Measurements from ENCODE around the gene IPCEF1. TPM values are rescaled to one million over a fixed set of nuclear protein-coding genes. Genes with fewer than 3 reads are reported as not detected.
"Not testable (repeated sequence)": the region's sequence is repeated elsewhere in the genome, so short reads cannot be mapped to it uniquely, and the experiment has no call there.

IPCEF1 gene
- polyA plus RNA-seq, 2 donors, result 0.35 to 0.65 TPM

DNA sequence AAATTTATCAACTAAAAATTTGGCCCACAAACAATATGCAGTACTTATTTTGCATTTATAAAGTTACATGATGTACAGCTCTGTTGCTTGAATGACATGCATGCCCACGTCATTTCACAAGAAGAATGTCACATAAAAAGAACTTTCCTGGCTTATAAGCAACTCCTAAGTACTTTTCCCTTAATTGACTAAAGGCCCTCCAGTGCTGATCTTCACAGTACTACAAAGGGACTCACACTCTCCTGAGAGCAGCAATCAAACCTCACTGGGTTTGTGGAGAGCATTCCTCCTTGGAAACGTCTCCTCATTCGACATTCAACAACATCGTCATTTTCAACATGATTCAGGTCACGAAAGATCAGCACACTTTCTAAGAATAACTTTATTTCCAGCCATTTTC lies 111.1 kb downstream of the IPCEF1 start:
- H3K9me3 ChIP-seq (ENCODE audit: control insufficient read depth in 2 of 2, insufficient read depth in 1 of 2, low read depth in 1 of 2, low read length in 1 of 2), result no peaks in the 10 kb centered on the region
- 42 to 57% methylated on average over 5 of the region's 5 CpGs for WGBS, 2 donors
- no peaks in the 10 kb centered on the region for H3K4me1 ChIP-seq (ENCODE audit: control insufficient read depth in 2 of 2, insufficient read depth in 2 of 2, low read length in 1 of 2)
- H3K36me3 ChIP-seq (ENCODE audit: control insufficient read depth in 2 of 2, insufficient read depth in 2 of 2, low read length in 1 of 2), result no peaks in the 10 kb centered on the region
- H3K27me3 ChIP-seq (ENCODE audit: control insufficient read depth in 1 of 2, insufficient read depth in 2 of 2, low read length in 2 of 2), result no peaks in the 10 kb centered on the region
- peak overlapping the region in 1 of 2 donors; percentile 11 for H3K27ac ChIP-seq (ENCODE audit: low read depth in 2 of 2, low read length in 1 of 2)
- H3K4me3 ChIP-seq (ENCODE audit: low read depth in 1 of 2, low read length in 2 of 2), result peak overlapping the region in 1 of 2 donors; percentile 52

DNA sequence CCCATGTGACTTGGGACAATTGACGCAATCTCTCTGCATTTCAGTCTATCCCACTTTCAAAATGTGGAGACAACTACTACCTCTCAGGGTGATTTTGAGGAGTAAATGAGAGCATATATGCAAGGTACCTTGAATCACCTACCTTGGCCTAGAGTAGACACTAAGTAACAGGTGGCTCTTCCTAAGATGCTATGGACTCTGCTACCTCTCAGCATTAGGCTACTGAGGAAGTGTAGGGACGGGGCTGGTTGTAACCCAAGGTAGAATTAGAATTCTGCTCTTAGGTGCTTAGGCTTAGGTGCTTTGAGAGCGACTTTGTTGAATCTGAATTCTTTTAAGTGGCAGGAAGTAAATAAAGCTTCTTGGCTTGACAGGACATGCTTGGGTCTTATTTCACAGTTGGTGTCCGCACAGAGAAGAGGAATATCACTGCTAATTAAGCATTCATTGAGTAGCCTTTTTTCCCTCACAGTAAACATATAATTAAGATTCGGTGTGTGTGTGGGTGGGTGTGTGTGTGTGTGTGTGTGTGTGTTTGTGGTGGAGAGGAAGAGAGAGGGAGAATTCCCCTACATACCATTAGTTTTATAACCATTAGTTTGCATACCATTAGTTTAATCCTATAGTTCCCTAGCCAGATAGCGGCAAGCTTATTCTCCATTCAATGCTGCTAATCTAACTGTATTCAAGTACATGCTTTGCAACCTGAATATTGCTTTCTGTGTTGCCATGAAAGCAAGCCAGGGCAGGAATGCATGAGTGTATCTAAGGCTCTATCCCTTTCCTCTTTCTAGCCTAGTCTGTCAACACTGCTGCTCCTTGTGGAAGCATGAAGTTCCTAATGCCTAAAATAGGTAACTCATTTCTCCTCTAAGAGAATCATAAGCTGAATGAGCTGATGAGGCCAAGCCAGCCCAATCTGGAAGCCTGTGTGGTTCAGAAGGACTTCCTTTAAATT lies 112.5 kb downstream of the IPCEF1 start:
- H3K9me3 ChIP-seq (ENCODE audit: control insufficient read depth in 2 of 2, insufficient read depth in 1 of 2, low read depth in 1 of 2, low read length in 1 of 2), result no peaks in the 10 kb centered on the region
- WGBS, 2 donors, result 46 to 56% methylated on average over 6 of the region's 6 CpGs
- H3K27me3 ChIP-seq (ENCODE audit: control insufficient read depth in 1 of 2, insufficient read depth in 2 of 2, low read length in 2 of 2), result no peaks in the 10 kb centered on the region
- peak overlapping the region; percentile 36 to 68 for H3K27ac ChIP-seq (ENCODE audit: low read depth in 2 of 2, low read length in 1 of 2)
- H3K4me3 ChIP-seq (ENCODE audit: low read depth in 1 of 2, low read length in 2 of 2), result no peak overlapping the region
- H3K36me3 ChIP-seq (ENCODE audit: control insufficient read depth in 2 of 2, insufficient read depth in 2 of 2, low read length in 1 of 2), result no peaks in the 10 kb centered on the region
- no peaks in the 10 kb centered on the region for H3K4me1 ChIP-seq (ENCODE audit: control insufficient read depth in 2 of 2, insufficient read depth in 2 of 2, low read length in 1 of 2)

DNA sequence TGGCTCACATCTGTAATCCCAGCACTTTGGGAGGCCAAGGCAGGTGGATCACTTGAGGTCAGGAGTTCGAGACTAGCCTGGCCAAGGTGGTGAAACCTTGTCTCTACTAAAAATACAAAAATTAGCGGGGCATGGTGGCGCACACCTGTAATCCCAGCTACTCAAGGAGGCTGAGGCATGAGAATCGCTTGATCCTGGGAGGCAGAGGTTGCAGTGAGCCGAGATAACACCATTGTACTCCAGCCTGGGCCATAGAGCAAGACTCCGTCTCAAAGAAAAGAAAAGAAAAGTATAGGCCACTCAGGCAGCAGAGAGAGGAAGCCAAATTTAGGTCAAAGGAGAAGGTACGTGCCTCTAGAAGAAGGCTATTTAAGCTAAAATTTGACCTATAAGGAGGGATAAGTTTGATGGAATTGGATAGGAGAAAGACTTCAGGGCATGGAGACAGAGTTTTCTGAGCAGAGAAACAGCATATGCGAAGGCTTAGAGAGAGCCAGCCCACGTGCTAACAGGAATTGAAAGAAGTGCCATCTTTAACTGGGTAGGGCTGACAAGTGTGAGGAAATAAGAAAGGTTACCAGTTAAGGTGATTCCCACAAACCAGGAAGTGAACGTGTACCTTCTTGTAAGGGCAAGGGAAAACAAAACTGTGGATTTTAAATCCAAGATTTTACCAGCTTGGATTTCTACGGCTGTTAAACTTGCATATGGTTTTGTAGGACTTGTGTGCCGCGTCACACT lies 113.8 kb downstream of the IPCEF1 start:
- 81 to 83% methylated on average over 13 of the region's 13 CpGs for WGBS, 2 donors
- H3K4me1 ChIP-seq (ENCODE audit: control insufficient read depth in 2 of 2, insufficient read depth in 2 of 2, low read length in 1 of 2), result no peaks in the 10 kb centered on the region

DNA sequence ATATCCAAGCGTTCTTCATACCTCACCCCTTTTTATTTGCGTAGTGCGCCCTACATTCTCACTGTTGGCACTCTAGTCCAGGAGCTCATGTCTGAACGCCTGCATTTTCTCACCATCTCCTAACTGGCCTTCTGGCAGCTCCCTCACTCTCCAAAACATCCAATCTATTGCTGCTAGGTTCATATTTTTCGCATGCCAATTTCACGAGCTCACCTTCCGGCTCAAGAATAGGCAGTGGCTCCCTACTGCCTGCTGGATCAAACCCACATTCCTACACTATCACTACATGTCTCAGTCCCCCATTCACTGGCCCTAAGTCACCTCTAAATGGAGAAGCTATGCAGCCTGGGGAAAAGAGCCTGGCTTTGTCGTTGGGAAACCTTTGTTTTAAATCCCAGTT lies 115.0 kb downstream of the IPCEF1 start:
- Histone ChIP-seq H3K36me3 (ENCODE audit: control insufficient read depth in 2 of 2, insufficient read depth in 2 of 2, low read length in 1 of 2) (no peaks in the 10 kb centered on the region), H3K27me3 (ENCODE audit: control insufficient read depth in 1 of 2, insufficient read depth in 2 of 2, low read length in 2 of 2) (no peaks in the 10 kb centered on the region), H3K9me3 (ENCODE audit: control insufficient read depth in 2 of 2, insufficient read depth in 1 of 2, low read depth in 1 of 2, low read length in 1 of 2) (no peaks in the 10 kb centered on the region), H3K27ac (ENCODE audit: low read depth in 2 of 2, low read length in 1 of 2) (no peak overlapping the region), H3K4me3 (ENCODE audit: low read depth in 1 of 2, low read length in 2 of 2) (no peak overlapping the region), H3K4me1 (ENCODE audit: control insufficient read depth in 2 of 2, insufficient read depth in 2 of 2, low read length in 1 of 2) (no peaks in the 10 kb centered on the region)
- 92 to 93% methylated on average over 8 of the region's 8 CpGs for WGBS, 2 donors

More for the DNA sequence above, 113.8 kb downstream of the IPCEF1 start:
- Histone ChIP-seq H3K9me3 (ENCODE audit: control insufficient read depth in 2 of 2, insufficient read depth in 1 of 2, low read depth in 1 of 2, low read length in 1 of 2) (no peaks in the 10 kb centered on the region), H3K36me3 (ENCODE audit: control insufficient read depth in 2 of 2, insufficient read depth in 2 of 2, low read length in 1 of 2) (no peaks in the 10 kb centered on the region), H3K27me3 (ENCODE audit: control insufficient read depth in 1 of 2, insufficient read depth in 2 of 2, low read length in 2 of 2) (no peaks in the 10 kb centered on the region), H3K27ac (ENCODE audit: low read depth in 2 of 2, low read length in 1 of 2) (no peak overlapping the region), H3K4me3 (ENCODE audit: low read depth in 1 of 2, low read length in 2 of 2) (no peak overlapping the region)

DNA sequence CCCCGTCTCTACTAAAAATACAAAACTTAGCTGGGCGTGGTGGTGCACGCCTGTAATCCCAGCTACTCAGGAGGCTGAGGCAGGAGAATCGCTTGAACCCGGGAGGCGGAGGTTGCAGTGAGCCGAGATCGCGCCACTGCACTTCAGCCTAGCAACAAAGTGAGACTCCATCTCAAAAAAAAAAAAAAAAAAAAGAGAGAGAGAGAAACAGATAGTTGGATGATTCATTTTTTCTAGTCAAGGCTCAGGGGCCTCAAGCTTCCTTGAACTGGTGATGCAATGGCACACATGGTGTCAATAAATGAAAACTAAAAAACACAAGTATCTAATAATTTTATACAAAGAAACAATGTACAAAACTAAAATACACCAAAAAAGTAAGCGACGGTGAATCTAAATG lies 115.5 kb downstream of the IPCEF1 start:
- H3K36me3 ChIP-seq (ENCODE audit: control insufficient read depth in 2 of 2, insufficient read depth in 2 of 2, low read length in 1 of 2); H3K27me3 ChIP-seq (ENCODE audit: control insufficient read depth in 1 of 2, insufficient read depth in 2 of 2, low read length in 2 of 2); H3K9me3 ChIP-seq (ENCODE audit: control insufficient read depth in 2 of 2, insufficient read depth in 1 of 2, low read depth in 1 of 2, low read length in 1 of 2); H3K4me3 ChIP-seq (ENCODE audit: low read depth in 1 of 2, low read length in 2 of 2); H3K4me1 ChIP-seq (ENCODE audit: control insufficient read depth in 2 of 2, insufficient read depth in 2 of 2, low read length in 1 of 2); H3K27ac ChIP-seq (ENCODE audit: low read depth in 2 of 2, low read length in 1 of 2): not testable (repeated sequence)
- 87 to 90% methylated on average over 11 of the region's 11 CpGs for WGBS, 2 donors

DNA sequence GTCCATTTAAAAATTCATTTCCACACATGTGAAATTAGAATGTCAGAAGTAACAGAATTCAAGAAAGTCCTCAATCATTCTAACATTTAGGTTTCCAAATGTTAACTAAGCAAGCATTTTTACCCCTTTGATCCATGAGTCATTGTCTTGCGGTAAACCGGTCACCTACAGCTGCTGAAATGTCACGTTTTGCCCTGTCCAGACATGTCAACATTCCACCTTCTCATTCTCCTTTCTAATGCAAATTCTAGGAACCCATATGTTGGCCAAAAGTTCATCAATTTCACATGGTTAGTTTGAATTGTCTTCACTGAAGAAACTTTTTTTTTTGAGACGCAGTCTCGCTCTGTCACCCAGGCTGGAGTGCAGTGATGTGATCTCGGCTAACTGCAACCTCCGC lies 117.2 kb downstream of the IPCEF1 start:
- no peaks in the 10 kb centered on the region for H3K27me3 ChIP-seq (ENCODE audit: control insufficient read depth in 1 of 2, insufficient read depth in 2 of 2, low read length in 2 of 2)
- no peaks in the 10 kb centered on the region for H3K9me3 ChIP-seq (ENCODE audit: control insufficient read depth in 2 of 2, insufficient read depth in 1 of 2, low read depth in 1 of 2, low read length in 1 of 2)

DNA sequence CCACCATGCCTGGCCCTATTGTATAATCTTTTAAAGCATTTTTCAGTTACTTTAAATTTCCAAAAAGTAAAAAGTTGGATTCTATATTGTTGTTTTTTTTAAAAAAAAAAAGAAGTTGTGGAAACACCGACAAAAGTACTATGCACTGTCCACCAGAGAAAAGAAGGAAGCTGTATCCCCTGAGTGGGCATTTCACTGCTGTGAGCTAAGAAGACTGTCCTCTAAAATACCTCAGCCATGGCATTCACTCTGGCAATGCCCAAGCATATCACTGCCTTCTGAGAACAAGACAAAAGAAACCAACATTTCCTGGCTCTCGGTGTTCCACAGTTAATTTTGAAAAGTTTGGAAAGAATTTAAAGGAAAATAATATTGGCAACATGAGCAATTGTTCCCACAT lies 117.8 kb downstream of the IPCEF1 start:
- 56% methylated on average over 2 of the region's 2 CpGs for WGBS, 2 donors
- H3K4me3 ChIP-seq (ENCODE audit: low read depth in 1 of 2, low read length in 2 of 2), result no peak overlapping the region
- H3K27ac ChIP-seq (ENCODE audit: low read depth in 2 of 2, low read length in 1 of 2), result peak overlapping the region in 1 of 2 donors; percentile 30
- H3K9me3 ChIP-seq (ENCODE audit: control insufficient read depth in 2 of 2, insufficient read depth in 1 of 2, low read depth in 1 of 2, low read length in 1 of 2), result no peaks in the 10 kb centered on the region
- no peaks in the 10 kb centered on the region for H3K27me3 ChIP-seq (ENCODE audit: control insufficient read depth in 1 of 2, insufficient read depth in 2 of 2, low read length in 2 of 2)
- H3K4me1 ChIP-seq (ENCODE audit: control insufficient read depth in 2 of 2, insufficient read depth in 2 of 2, low read length in 1 of 2), result no peaks in the 10 kb centered on the region
- H3K36me3 ChIP-seq (ENCODE audit: control insufficient read depth in 2 of 2, insufficient read depth in 2 of 2, low read length in 1 of 2), result no peaks in the 10 kb centered on the region

More for the DNA sequence above, 117.2 kb downstream of the IPCEF1 start:
- Histone ChIP-seq H3K4me1 (ENCODE audit: control insufficient read depth in 2 of 2, insufficient read depth in 2 of 2, low read length in 1 of 2) (no peaks in the 10 kb centered on the region), H3K27ac (ENCODE audit: low read depth in 2 of 2, low read length in 1 of 2) (no peak overlapping the region), H3K4me3 (ENCODE audit: low read depth in 1 of 2, low read length in 2 of 2) (no peak overlapping the region), H3K36me3 (ENCODE audit: control insufficient read depth in 2 of 2, insufficient read depth in 2 of 2, low read length in 1 of 2) (no peaks in the 10 kb centered on the region)
- WGBS, 2 donors, result 44 to 65% methylated on average over 7 of the region's 7 CpGs

DNA sequence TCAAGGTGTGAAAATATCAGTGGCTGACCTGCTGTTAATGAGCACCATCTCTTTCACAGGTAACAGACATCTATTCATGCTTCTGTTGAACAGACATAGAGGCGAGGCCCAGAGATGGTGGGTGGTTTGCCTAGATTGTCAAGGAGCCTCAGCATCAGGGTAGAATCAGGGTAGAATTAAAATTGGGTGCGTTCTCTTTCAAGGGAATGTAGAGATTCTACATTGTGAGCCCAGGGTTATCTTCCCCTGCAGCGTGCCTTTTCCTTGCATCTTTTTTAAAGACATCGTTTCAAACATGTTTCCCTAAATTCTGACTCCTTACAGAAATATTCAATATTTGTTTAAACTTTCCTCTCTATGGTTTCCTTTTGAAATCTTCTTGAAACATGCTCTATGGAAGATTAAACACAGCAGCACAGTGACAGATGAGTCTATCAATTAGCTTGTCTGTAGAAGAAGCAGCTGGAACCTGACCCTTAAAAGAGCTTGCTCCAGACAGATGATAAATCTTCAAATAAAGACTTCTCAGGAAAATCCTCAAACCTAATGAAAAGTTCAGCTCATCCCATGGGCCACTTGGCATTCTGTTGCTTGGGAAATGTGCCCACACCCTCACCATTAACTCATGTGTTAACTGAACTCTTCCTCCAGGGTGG lies 119.8 kb downstream of the IPCEF1 start:
- 67 to 71% methylated on average over 4 of the region's 4 CpGs for WGBS, 2 donors
- no peaks in the 10 kb centered on the region for H3K4me1 ChIP-seq (ENCODE audit: control insufficient read depth in 2 of 2, insufficient read depth in 2 of 2, low read length in 1 of 2)
- no peaks in the 10 kb centered on the region for H3K36me3 ChIP-seq (ENCODE audit: control insufficient read depth in 2 of 2, insufficient read depth in 2 of 2, low read length in 1 of 2)
- H3K4me3 ChIP-seq (ENCODE audit: low read depth in 1 of 2, low read length in 2 of 2), result no peak overlapping the region
- no peaks in the 10 kb centered on the region for H3K27me3 ChIP-seq (ENCODE audit: control insufficient read depth in 1 of 2, insufficient read depth in 2 of 2, low read length in 2 of 2)
- H3K9me3 ChIP-seq (ENCODE audit: control insufficient read depth in 2 of 2, insufficient read depth in 1 of 2, low read depth in 1 of 2, low read length in 1 of 2), result no peaks in the 10 kb centered on the region
- H3K27ac ChIP-seq (ENCODE audit: low read depth in 2 of 2, low read length in 1 of 2), result no peak overlapping the region

DNA sequence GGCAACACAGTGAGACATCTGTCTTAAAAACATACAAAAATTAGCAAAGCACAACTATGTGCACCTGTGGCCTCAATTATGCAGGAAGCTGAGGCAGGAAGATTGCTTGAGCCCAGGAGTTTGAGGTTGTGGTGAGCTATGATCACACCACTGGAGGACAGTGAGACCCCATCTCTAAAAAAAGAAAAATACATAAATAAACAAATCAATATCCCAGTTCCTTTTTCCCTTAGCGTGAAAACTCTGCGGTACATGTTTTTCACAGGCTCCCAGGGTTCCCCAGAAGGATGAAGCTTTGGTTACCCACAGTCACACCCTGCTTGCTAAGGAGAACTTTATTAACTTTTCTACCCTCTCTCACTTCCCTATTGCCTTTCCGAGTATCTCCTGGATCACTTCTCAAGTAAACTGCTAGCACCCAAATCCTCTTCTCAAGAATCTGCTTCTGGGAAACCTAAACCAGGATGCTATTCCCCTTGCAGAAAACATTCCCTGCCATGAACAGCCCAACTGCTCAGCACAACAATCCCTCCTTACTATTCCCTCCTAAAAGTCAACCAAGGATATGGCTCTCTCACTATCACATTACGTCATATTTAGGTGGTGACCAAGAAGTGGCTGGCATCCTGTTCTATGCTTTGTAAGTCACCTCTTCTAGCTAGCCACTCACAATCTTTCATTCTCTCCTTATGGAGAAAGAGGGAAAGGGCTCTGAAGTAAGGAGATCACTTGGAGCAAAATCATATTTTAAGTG lies 122.4 kb downstream of the IPCEF1 start:
- Histone ChIP-seq H3K36me3 (ENCODE audit: control insufficient read depth in 2 of 2, insufficient read depth in 2 of 2, low read length in 1 of 2) (no peaks in the 10 kb centered on the region), H3K9me3 (ENCODE audit: control insufficient read depth in 2 of 2, insufficient read depth in 1 of 2, low read depth in 1 of 2, low read length in 1 of 2) (no peaks in the 10 kb centered on the region), H3K27ac (ENCODE audit: low read depth in 2 of 2, low read length in 1 of 2) (no peak overlapping the region), H3K4me1 (ENCODE audit: control insufficient read depth in 2 of 2, insufficient read depth in 2 of 2, low read length in 1 of 2) (no peaks in the 10 kb centered on the region), H3K4me3 (ENCODE audit: low read depth in 1 of 2, low read length in 2 of 2) (no peak overlapping the region), H3K27me3 (ENCODE audit: control insufficient read depth in 1 of 2, insufficient read depth in 2 of 2, low read length in 2 of 2) (no peaks in the 10 kb centered on the region)
- WGBS, 2 donors, result 80 to 90% methylated on average over 4 of the region's 4 CpGs

Measured in esophagus (tissue), 2 donors.